Embryonic facial prominence (tissue), 1 donor: ENCODE results near the gene CFAP100.

Experiments
- DNase-seq: peaks from one replicate; pipeline ENCODE4 v3.0.0-alpha.2; 2016; ENCODE audit errors: extremely low spot score

Gene CFAP100

GRCh38 chr3:126441256-126441880, 46.7 kb downstream of the CFAP100 start:
- DNase-seq = no peak

- DNase-seq = peak; percentile 6
Measured at GRCh38 chr3:126442094-126442855, 47.6 kb downstream of the CFAP100 start.

GRCh38 chr3:126442856-126443242, 48.1 kb downstream of the CFAP100 start:
- DNase-seq = no peak

- DNase-seq = no peak
Measured at GRCh38 chr3:126445506-126445905, 50.8 kb downstream of the CFAP100 start.

GRCh38 chr3:126446301-126446700, 51.6 kb downstream of the CFAP100 start:
- DNase-seq = no peak

- no peak for DNase-seq
Measured at GRCh38 chr3:126446791-126447190, 52.1 kb downstream of the CFAP100 start.

- DNase-seq = no peak
Measured at GRCh38 chr3:126447456-126448106, 52.9 kb downstream of the CFAP100 start.

- DNase-seq = no peak
Measured at GRCh38 chr3:126448136-126448892, 53.6 kb downstream of the CFAP100 start.

- no peak for DNase-seq
Measured at GRCh38 chr3:126448893-126449180, 54.1 kb downstream of the CFAP100 start.

GRCh38 chr3:126449621-126450051, 54.9 kb downstream of the CFAP100 start:
- no peak for DNase-seq

- no peak for DNase-seq
Measured at GRCh38 chr3:126450219-126450618, 55.5 kb downstream of the CFAP100 start.

GRCh38 chr3:126450744-126451143, 56.0 kb downstream of the CFAP100 start:
- no peak for DNase-seq

- no peak for DNase-seq
Measured at GRCh38 chr3:126451511-126451910, 56.8 kb downstream of the CFAP100 start.

- no peak for DNase-seq
Measured at GRCh38 chr3:126452213-126452612, 57.5 kb downstream of the CFAP100 start.

- DNase-seq = no peak
Measured at GRCh38 chr3:126454025-126454424, 59.3 kb downstream of the CFAP100 start.

GRCh38 chr3:126454437-126455198, 59.9 kb downstream of the CFAP100 start:
- no peak for DNase-seq

- DNase-seq = no peak
Measured at GRCh38 chr3:126456211-126456610, 61.5 kb downstream of the CFAP100 start.

GRCh38 chr3:126456766-126457388, 62.2 kb downstream of the CFAP100 start:
- no peak for DNase-seq

GRCh38 chr3:126459111-126459762, 64.5 kb downstream of the CFAP100 start:
- DNase-seq = no peak

- no peak for DNase-seq
Measured at GRCh38 chr3:126459763-126460127, 65.0 kb downstream of the CFAP100 start.

- no peak for DNase-seq
Measured at GRCh38 chr3:126460381-126460780, 65.7 kb downstream of the CFAP100 start.
